H4 (cell line): ENCODE measurements around the gene HAGHL. TPM values are rescaled to one million over a fixed set of nuclear protein-coding genes. Genes with fewer than 3 reads are reported as not detected.
"Not testable (repeated sequence)": the region's sequence is repeated elsewhere in the genome, so short reads cannot be mapped to it uniquely, and the experiment has no call there.

Experiments
- DNase-seq: peaks from one replicate; pipeline ENCODE4 v3.0.0-alpha.2; 2015; ENCODE audit warnings: low spot score
- total RNA-seq: library from RNA; depleted of rRNA; stranded (reverse); fragments of >200 nt; shearing (Covaris generic); gene quantifications from 2 replicates; pipeline ENCODE4 v1.2.3, GENCODE V29; 2014; rRNA removed

Gene HAGHL
- total RNA-seq, 1 experiment from 2014 or later = 4.1 TPM

GRCh38 chr16:774086-775001 is 47.4 kb downstream of the HAGHL start:
- no peak for DNase-seq

GRCh38 chr16:775236-775796 is 48.4 kb downstream of the HAGHL start:
- no peak for DNase-seq

GRCh38 chr16:776298-776697 is 49.4 kb downstream of the HAGHL start:
- DNase-seq = not testable (repeated sequence)

- no peak for DNase-seq
Measured at GRCh38 chr16:776824-777223, 49.9 kb downstream of the HAGHL start.

GRCh38 chr16:777826-778225 is 50.9 kb downstream of the HAGHL start:
- no peak for DNase-seq

GRCh38 chr16:778447-778846 is 51.5 kb downstream of the HAGHL start:
- no peak for DNase-seq

GRCh38 chr16:778909-779527 is 52.1 kb downstream of the HAGHL start:
- DNase-seq = no peak

Other genes with a start within 250 kb of the HAGHL start
- 4.4 and 8.3 TPM in 2 replicates for gene CAPN15, start 199.4 kb upstream of the HAGHL start, total RNA-seq
- not detected in 2 replicates for gene PRR35, start 166.7 kb upstream of the HAGHL start, total RNA-seq
- gene NHLRC4, start 160.1 kb upstream of the HAGHL start, total RNA-seq = 0.06 and 0.43 TPM in 2 replicates
- gene PIGQ, start 157.1 kb upstream of the HAGHL start, total RNA-seq = 7.6 and 7.7 TPM in 2 replicates
- gene RAB40C, start 137.0 kb upstream of the HAGHL start, total RNA-seq = 4.4 and 5.1 TPM in 2 replicates
- not detected in 2 replicates for gene WFIKKN1, start 96.1 kb upstream of the HAGHL start, total RNA-seq
- gene METTL26, start 90.8 kb upstream of the HAGHL start, total RNA-seq = 85.7 and 112 TPM in 2 replicates
- gene MCRIP2, start 85.3 kb upstream of the HAGHL start, total RNA-seq = 11.9 and 14.5 TPM in 2 replicates
- gene WDR90, start 77.7 kb upstream of the HAGHL start, total RNA-seq = 2.5 and 4.8 TPM in 2 replicates
- 6.5 and 32.0 TPM in 2 replicates for gene RHOT2, start 59.0 kb upstream of the HAGHL start, total RNA-seq
- gene RHBDL1, start 51.4 kb upstream of the HAGHL start, total RNA-seq = 0.31 and 3.8 TPM in 2 replicates
- 102 and 123 TPM in 2 replicates for gene STUB1, start 46.7 kb upstream of the HAGHL start, total RNA-seq
- gene JMJD8, start 42.8 kb upstream of the HAGHL start, total RNA-seq = 11.3 and 18.1 TPM in 2 replicates
- 0.86 and 0.99 TPM in 2 replicates for gene WDR24, start 36.7 kb upstream of the HAGHL start, total RNA-seq
- gene FBXL16, start 21.3 kb upstream of the HAGHL start, total RNA-seq = 1.0 and 2.2 TPM in 2 replicates
- 21.4 and 58.1 TPM in 2 replicates for gene METRN, start 12.0 kb upstream of the HAGHL start, total RNA-seq
- 10.9 and 22.8 TPM in 2 replicates for gene ANTKMT, start 6.0 kb upstream of the HAGHL start, total RNA-seq
- gene CCDC78, start 663 bp upstream of the HAGHL start, total RNA-seq = 0.23 TPM in 1 of 2 replicates, not detected in the other
- gene CIAO3, start 13.9 kb downstream of the HAGHL start, total RNA-seq = 15.0 and 18.5 TPM in 2 replicates
- gene MSLN, start 33.6 kb downstream of the HAGHL start, total RNA-seq = not detected in 2 replicates
- gene RPUSD1, start 61.3 kb downstream of the HAGHL start, total RNA-seq = 18.6 and 19.6 TPM in 2 replicates
- gene CHTF18, start 61.5 kb downstream of the HAGHL start, total RNA-seq = 6.1 and 7.9 TPM in 2 replicates
- gene GNG13, start 73.6 kb downstream of the HAGHL start, total RNA-seq = not detected in 2 replicates
- gene LMF1, start 243.9 kb downstream of the HAGHL start, total RNA-seq = 31.1 and 39.9 TPM in 2 replicates